Measurements from ENCODE around the gene SHANK2.

The SHANK2 gene

GRCh38 chr11:71222318-71223080, 29.9 kb downstream of the SHANK2 start:
- no peak for DNase-seq (ENCODE audit: low read depth)

GRCh38 chr11:71221821-71222220, 30.6 kb downstream of the SHANK2 start:
- no peak for DNase-seq (ENCODE audit: low read depth)

GRCh38 chr11:71221201-71221600, 31.2 kb downstream of the SHANK2 start:
- DNase-seq (ENCODE audit: low read depth): no peak

- no peak for DNase-seq (ENCODE audit: low read depth)
Measured at GRCh38 chr11:71218789-71219499, 33.4 kb downstream of the SHANK2 start.

- no peak for DNase-seq (ENCODE audit: low read depth)
Measured at GRCh38 chr11:71215425-71215965, 36.9 kb downstream of the SHANK2 start.

- DNase-seq (ENCODE audit: low read depth): no peak
Measured at GRCh38 chr11:71214553-71215424, 37.6 kb downstream of the SHANK2 start.

GRCh38 chr11:71213696-71214552, 38.5 kb downstream of the SHANK2 start:
- DNase-seq (ENCODE audit: low read depth): no peak

- DNase-seq (ENCODE audit: low read depth): no peak
Measured at GRCh38 chr11:71212871-71213559, 39.4 kb downstream of the SHANK2 start.

- no peak for DNase-seq (ENCODE audit: low read depth)
Measured at GRCh38 chr11:71211631-71212030, 40.7 kb downstream of the SHANK2 start.

- no peak for DNase-seq (ENCODE audit: low read depth)
Measured at GRCh38 chr11:71210861-71211260, 41.5 kb downstream of the SHANK2 start.

- no peak for DNase-seq (ENCODE audit: low read depth)
Measured at GRCh38 chr11:71209656-71210055, 42.7 kb downstream of the SHANK2 start.

GRCh38 chr11:71209181-71209580, 43.2 kb downstream of the SHANK2 start:
- DNase-seq (ENCODE audit: low read depth): no peak

- DNase-seq (ENCODE audit: low read depth): no peak
Measured at GRCh38 chr11:71208011-71208774, 44.2 kb downstream of the SHANK2 start.

GRCh38 chr11:71207563-71207962, 44.8 kb downstream of the SHANK2 start:
- DNase-seq (ENCODE audit: low read depth): no peak

GRCh38 chr11:71206186-71206585, 46.2 kb downstream of the SHANK2 start:
- no peak for DNase-seq (ENCODE audit: low read depth)

GRCh38 chr11:71204748-71205664, 47.4 kb downstream of the SHANK2 start:
- DNase-seq (ENCODE audit: low read depth): no peak

GRCh38 chr11:71204294-71204693, 48.1 kb downstream of the SHANK2 start:
- no peak for DNase-seq (ENCODE audit: low read depth)

GRCh38 chr11:71203681-71204080, 48.7 kb downstream of the SHANK2 start:
- DNase-seq (ENCODE audit: low read depth): no peak

GRCh38 chr11:71202966-71203365, 49.4 kb downstream of the SHANK2 start:
- no peak for DNase-seq (ENCODE audit: low read depth)

Data from ELR (cell line).